HG02973 (cell line): ENCODE measurements around the gene MC1R.

Experiments
- ATAC-seq: cut with Tn5 transposase; IDR thresholded peaks from one replicate; pipeline ENCODE4 v1.9.1; 2021; ENCODE audit warnings: moderate library complexity; ENCODE audit not compliant: unreplicated experiment

MC1R gene

GRCh38 chr16:89895482-89896250 is 23.0 kb upstream of the MC1R start:
- ATAC-seq = no peak

DNA sequence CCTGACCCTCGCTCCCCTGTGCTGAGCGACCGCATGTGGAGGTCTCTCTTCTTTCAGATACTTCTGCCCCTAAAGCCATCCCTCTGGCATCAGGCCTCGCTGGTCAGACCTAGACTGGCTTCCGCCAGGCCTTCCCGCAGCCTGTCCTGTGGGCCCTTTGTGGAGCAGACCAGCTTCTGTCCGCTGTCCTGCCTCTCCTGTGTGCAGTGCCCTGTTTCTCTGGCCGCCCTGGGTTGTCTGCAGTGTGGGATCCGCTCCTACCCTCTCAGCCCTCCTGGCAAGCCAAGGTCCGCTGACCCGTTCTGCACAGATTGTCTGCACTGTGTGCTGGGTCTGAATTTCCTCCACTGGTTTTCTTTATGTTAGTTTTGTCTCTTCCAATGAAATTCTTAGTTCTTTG is 21.5 kb upstream of the MC1R start:
- ATAC-seq = no peak

DNA sequence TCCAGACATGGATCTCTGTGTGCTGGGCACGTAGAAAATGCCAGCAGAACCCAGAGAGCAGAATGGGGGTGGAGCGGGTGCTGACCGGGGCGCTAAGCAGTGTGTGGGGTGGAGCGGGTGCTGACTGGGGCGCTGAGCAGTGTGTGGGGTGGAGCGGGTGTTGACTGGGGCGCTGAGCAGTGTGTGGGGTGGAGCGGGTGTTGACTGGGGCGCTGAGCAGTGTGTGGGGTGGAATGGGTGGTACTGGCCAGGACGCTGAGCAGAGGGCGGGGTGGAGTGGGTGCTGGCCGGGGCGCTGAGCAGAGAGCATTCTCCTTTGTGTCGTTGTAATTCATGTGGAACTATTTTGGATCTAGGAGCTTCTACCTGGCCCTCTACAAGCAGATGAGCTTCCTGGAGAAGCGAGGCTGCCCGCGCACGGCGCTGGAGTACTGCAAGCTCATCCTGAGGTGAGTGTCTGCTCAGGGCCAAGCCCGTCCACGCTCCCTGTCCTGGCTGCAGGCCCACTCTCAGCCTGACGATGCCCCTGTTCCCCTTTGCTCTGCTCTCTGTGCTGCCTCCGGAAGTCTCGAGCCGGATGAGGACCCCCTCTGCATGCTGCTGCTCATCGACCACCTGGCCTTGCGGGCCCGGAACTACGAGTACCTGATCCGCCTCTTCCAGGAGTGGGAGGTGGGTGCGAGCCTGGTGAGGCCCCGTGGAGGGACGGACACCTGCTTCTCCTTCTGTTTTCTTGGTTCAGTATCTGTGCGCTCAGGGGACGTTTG is 20.3 kb upstream of the MC1R start:
- ATAC-seq = no peak

DNA sequence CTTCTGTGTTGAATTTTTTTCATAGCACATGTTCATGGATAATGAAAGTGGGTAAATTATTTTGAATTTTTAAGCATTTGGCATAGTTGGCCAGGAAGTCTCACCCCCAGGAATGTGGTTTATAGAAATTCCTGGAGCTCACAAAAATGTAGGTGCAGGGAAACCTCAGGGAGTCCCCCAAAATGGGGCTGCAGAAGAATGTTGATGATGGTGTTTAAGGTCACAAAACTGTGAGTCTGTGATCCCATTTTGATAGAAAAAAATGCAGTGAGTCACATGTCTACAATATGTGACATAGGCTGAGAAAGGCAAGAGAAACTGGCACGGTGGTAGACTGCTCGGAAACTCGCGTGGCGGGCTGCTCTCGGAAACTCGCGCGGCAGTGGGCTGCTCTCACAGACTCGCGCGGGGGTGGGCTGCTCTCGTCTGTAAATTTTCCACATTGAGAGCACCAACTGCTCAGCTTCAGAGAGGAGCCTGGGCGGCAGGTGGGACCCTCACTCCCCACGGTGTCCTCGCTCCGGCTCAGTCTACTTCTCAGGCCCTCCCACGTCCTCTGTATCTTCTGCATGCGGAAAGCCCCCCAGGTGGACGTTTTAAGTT is 18.7 kb upstream of the MC1R start:
- no peak for ATAC-seq

GRCh38 chr16:89900885-89901284 is 17.8 kb upstream of the MC1R start:
- no peak for ATAC-seq

- no peak for ATAC-seq
Measured at GRCh38 chr16:89902980-89903379, 15.7 kb upstream of the MC1R start.

- no peak for ATAC-seq
Measured at GRCh38 chr16:89903908-89904515, 14.7 kb upstream of the MC1R start.

DNA sequence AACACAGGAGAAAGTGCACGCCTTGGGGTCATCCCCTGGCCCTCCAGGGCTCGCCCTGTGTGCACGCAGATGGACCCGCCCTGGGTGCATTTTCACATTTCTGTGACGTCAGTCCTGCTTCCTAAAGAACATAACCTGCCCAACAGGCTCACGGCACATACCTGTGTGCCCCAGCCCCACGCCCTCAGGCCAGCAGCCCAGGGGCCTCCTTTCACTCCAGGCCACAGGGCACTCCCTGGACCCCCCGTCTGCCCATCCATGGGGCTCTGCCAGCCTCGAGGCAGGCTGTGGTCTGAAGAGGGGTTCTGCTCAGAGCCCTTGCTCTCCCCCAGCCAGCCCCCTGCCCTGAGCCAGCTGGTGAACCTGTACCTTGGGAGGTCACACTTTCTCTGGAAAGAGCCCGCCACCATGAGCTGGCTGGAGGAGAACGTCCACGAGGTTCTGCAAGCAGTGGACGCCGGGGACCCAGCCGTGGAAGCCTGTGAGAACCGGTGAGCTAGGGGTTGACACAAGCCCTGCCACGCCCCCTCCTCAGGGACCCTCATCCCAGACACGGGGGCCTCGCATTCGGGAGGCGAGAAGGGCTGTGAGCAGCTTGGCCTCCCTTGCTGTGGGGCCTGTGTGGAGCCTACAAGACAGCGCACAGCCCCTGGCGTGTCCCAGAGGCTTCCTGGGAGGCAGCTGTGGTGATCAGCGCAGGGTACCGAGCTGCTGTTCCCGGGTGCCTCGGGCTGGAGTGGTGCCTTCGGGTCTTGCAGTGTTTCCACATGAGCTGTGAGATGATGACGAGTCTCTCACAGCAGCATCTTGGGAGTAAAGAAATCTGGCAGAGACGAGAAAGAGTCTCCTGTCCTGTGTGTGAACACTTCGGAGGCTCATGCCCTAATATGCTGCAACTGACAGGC is 13.8 kb upstream of the MC1R start:
- ATAC-seq = no peak

DNA sequence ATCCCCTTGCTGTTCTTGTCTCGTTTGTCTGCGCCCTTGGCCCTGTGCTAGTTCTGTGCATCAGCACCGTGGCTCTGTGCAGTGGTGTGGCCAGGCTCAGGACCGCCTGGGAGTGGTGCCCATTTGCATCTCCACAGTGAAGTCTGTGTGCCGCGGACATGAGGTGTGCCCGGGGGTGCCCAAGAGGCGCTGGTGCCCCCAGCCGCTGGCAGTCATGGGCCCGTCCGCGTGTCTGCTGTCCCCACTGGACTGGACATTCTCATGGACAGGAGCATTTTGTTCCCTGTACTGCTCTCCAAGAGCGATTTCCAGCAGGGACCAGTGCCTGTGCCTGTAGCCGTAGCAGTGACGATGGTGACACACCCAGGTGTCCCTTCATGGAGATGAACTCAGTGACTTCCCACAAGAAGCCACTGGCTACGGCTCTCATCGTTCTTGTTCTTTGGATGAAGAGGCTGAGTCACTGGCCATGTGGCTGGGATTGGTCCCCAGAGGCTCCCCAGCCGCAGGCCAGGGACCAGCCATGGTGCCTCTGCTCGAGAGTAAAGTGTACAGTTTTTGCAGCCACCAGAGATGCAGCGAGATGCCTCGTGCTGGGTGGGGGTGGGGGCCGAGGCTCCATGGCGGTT is 13.0 kb upstream of the MC1R start:
- no peak for ATAC-seq

GRCh38 chr16:89906140-89907025 is 12.3 kb upstream of the MC1R start:
- ATAC-seq = no peak

DNA sequence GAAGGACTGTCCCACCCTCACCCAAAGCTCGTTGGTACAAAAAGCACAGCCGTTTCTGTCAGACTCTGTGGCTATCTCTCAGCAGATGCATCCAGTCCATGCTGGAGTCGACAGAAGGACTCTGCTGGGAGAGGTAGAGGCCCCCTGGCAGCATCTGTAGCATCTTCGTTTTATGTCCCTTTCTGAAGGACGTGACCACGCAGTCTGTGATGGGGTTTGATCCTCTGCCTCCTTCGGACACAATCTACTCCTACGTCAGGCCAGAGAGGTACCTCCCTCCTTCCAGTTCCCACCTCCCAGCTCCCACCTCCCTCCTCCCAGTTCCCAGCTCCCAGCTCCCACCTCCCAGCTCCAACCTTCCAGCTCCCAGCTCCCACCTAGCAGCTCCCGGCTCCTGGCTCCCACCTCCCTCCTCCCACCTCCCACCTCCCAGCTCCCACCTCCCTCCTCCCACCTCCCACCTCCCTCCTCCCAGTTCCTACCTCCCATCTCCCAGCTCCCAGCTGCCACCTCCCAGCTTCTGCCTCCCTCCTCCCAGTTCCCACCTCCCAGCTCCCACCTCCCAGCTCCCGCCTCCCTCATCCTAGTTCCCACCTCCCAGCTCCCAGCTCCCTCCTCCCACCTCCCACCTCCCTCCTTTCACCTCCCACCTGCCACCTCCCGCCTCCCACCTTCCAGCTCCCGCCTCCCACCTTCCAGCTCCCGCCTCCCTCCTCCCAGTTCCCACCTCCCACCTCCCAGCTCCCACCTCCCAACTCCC is 11.4 kb upstream of the MC1R start:
- ATAC-seq = no peak

DNA sequence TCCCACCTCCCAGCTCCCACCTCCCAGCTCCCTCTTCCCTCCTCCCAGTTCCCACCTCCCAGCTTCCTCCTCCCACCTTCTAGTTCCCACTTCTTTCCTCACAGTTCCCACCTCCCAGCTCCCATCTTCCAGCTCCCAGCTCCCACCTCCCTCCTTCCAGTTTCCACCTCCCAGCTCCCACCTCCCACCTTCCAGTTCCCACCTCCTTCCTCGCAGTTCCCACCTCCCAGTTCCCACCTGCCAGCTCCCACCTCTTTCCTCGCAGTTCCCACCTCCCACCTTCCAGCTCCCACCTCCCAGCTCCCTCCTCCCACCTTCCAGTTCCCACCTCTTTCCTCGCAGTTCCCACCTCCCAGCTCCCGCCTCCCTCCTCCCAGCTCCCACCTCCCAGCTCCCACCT is 10.4 kb upstream of the MC1R start:
- no peak for ATAC-seq

GRCh38 chr16:89909777-89910716 is 8.6 kb upstream of the MC1R start:
- ATAC-seq = no peak

GRCh38 chr16:89910717-89911354 is 7.8 kb upstream of the MC1R start:
- ATAC-seq = no peak

DNA sequence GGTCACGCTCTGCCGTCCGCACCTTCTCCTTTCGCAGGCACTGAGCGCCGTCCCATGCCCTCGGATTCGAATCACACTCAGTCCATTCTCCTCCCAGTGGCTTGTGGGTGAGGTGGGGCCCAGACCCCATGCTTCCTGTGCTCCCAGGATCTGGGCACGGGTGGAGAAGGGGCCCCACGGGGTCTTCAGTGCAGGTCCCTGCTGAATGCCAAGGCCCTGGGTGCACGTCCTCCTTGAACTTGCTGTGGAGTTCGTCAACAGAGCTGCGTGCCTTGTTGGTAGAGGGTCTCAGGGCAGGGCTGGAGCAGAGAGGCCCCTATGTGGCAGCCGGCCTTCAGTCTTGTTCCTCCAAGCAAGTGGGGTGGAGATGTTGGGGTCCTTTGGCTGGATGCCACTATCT is 7.3 kb upstream of the MC1R start:
- no peak for ATAC-seq

GRCh38 chr16:89912143-89912542 is 6.5 kb upstream of the MC1R start:
- ATAC-seq = no peak

DNA sequence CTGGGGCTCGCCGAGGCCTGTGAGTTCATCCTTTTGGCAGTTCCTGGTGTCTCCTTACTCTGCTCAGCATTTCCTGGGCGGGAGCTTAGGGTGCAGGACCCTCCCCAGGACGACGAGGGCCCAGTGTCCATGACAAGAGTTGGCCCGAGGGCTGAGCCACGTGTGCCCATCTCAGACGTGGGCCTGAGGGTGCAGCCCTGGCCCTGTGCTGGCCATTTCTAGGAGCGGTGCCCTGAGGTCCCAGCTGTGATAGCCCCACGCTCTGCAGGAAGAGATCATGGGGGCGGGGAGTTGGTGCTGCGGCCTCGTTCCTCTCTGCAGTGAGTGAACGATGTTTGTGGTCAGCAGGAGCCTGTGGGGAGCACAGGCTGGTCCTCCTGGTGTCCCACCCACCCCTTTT is 6.0 kb upstream of the MC1R start:
- no peak for ATAC-seq
